Endothelial cell of umbilical vein (primary cell): ENCODE measurements around the gene HTR6. TPM values are rescaled to one million over a fixed set of nuclear protein-coding genes. Genes with fewer than 3 reads are reported as not detected.

Experiments
- BruUV-seq: library from RNA; stranded (reverse); fragments of 400-500 nt; replicated peaks from 2 replicates; lab custom pipeline; 2021; lab: Mats Ljungman, UMichigan
- CTCF ChIA-PET: fragments of 300-600, 350-600 bp; sonication (Branson Sonifier 250); formaldehyde crosslinking; loops from one replicate; lab custom pipeline; 2021; ENCODE audit warnings: antibody characterized with exemption, inconsistent platforms; lab: Charles Lee
- POLR2A ChIA-PET: fragments of 300-600, 350-600 bp; sonication (Branson Sonifier 250); formaldehyde crosslinking; loops from one replicate; lab custom pipeline; 2021; ENCODE audit warnings: antibody characterized with exemption, inconsistent platforms; lab: Charles Lee
- DNase-seq: peaks from one replicate; pipeline ENCODE4 v3.0.0-alpha.2; 2011; ENCODE audit warnings: low read depth, low spot score
- FAIRE-seq: peaks from 2 replicates; lab custom pipeline; 2011; peaks lifted over from hg19 to GRCh38; lab: Jason Lieb, UNC
- H2AFZ ChIP-seq: 2 replicates; pipeline ENCODE4 v1.6.0; 2012; ENCODE audit warnings: low read depth, low read length, control low read depth, inconsistent platforms
- H3K27ac ChIP-seq: 2 replicates; pipeline ENCODE4 v1.5.1; 2011; ENCODE audit warnings: low read depth, mild to moderate bottlenecking, control low read depth, low read length, moderate library complexity; ENCODE audit not compliant: insufficient read depth
- H3K27me3 ChIP-seq, 2 experiments: 2 replicates each; pipeline versions ENCODE4 v1.6.0 to v1.6.1; 2011; ENCODE audit warnings: low read length in 2 of 2, mixed read lengths in 1 of 2; ENCODE audit not compliant: control insufficient read depth in 2 of 2, insufficient read depth in 2 of 2
- H3K36me3 ChIP-seq, 2 experiments: 2 replicates in 1 of 2; 3 replicates in 1 of 2; pipeline ENCODE4 v1.5.1; 2011; ENCODE audit warnings: low read length in 2 of 2, mild to moderate bottlenecking in 1 of 2, moderate library complexity in 1 of 2; ENCODE audit not compliant: control insufficient read depth in 2 of 2, insufficient read depth in 2 of 2; ENCODE audit errors: extremely low read depth in 1 of 2
- H3K4me1 ChIP-seq: 3 replicates; pipeline ENCODE4 v1.5.1; 2011; ENCODE audit warnings: mild to moderate bottlenecking, low read length; ENCODE audit not compliant: control insufficient read depth, insufficient read depth; ENCODE audit errors: extremely low read depth
- H3K4me2 ChIP-seq: 2 replicates; pipeline ENCODE4 v1.6.1; 2011; ENCODE audit warnings: low read length, control low read depth, mixed read lengths; ENCODE audit not compliant: insufficient read depth
- H3K4me3 ChIP-seq, 3 experiments: fragments of 200-600 bp in 1 of 3; sonication (generic), shearing (Covaris generic) in 1 of 3; replicated peaks in 1 of 3; 2 replicates each; pipeline ENCODE4 v1.5.1; 2011 to 2016; ENCODE audit warnings: control low read depth in 3 of 3, low read length in 3 of 3, mild to moderate bottlenecking in 2 of 3, inconsistent platforms in 1 of 3, low read depth in 1 of 3, moderate library complexity in 1 of 3; ENCODE audit not compliant: insufficient read depth in 1 of 3
- H3K79me2 ChIP-seq: 2 replicates; pipeline ENCODE4 v1.6.0; 2012; ENCODE audit warnings: low read length, inconsistent platforms; ENCODE audit not compliant: control insufficient read depth, insufficient read depth
- H3K9ac ChIP-seq: replicated peaks from 2 replicates; pipeline ENCODE3; 2011; ENCODE audit warnings: low read length, control low read depth; ENCODE audit not compliant: insufficient read depth; ENCODE audit errors: extremely low read depth
- H3K9me1 ChIP-seq: replicated peaks from 3 replicates; pipeline ENCODE4 v1.6.0; 2011; ENCODE audit warnings: mild to moderate bottlenecking, low read length; ENCODE audit not compliant: control insufficient read depth, insufficient read depth; ENCODE audit errors: extremely low read depth
- H3K9me3 ChIP-seq: replicated peaks from 2 replicates; pipeline ENCODE4 v1.5.1; 2012; ENCODE audit warnings: low read length, inconsistent platforms; ENCODE audit not compliant: control insufficient read depth, insufficient read depth
- H4K20me1 ChIP-seq: replicated peaks from 2 replicates; pipeline ENCODE3; 2011; ENCODE audit warnings: mild to moderate bottlenecking, low read length; ENCODE audit not compliant: control insufficient read depth, insufficient read depth; ENCODE audit errors: extremely low read depth
- CTCF ChIP-seq, 2 donors: IDR thresholded peaks; 1 replicate in 1 of 2; 2 replicates in 1 of 2; pipeline ENCODE4 v1.5.1; 2011; ENCODE audit warnings: low read length in 2 of 2, mild to moderate bottlenecking in 2 of 2, moderate library complexity in 2 of 2, control low read depth in 1 of 2, inconsistent platforms in 1 of 2, low read depth in 1 of 2; ENCODE audit not compliant: insufficient read depth in 1 of 2; ENCODE audit errors: extremely low read depth in 1 of 2
- EZH2 ChIP-seq: IDR thresholded peaks from 2 replicates; pipeline ENCODE4 v1.6.1; 2012; ENCODE audit warnings: borderline replicate concordance, low read depth, mild to moderate bottlenecking, moderate library complexity, low read length, inconsistent platforms; ENCODE audit not compliant: severe bottlenecking
- FOS ChIP-seq: IDR thresholded peaks from 2 replicates; pipeline ENCODE4 v1.6.1; 2011; ENCODE audit warnings: mild to moderate bottlenecking, low read length, moderate library complexity, borderline replicate concordance; ENCODE audit not compliant: insufficient read depth
- GATA2 ChIP-seq: IDR thresholded peaks from 2 replicates; pipeline ENCODE4 v1.7.0; 2011; ENCODE audit warnings: low read depth, mild to moderate bottlenecking, moderate library complexity, mixed read lengths, low read length; ENCODE audit not compliant: insufficient read length, insufficient read depth
- JUN ChIP-seq: IDR thresholded peaks from 2 replicates; pipeline ENCODE4 v1.6.1; 2011; ENCODE audit warnings: borderline replicate concordance, low read depth; ENCODE audit not compliant: insufficient read length, insufficient read depth
- MAX ChIP-seq: IDR thresholded peaks from 2 replicates; pipeline ENCODE4 v1.6.1; 2011; ENCODE audit not compliant: insufficient read depth, insufficient read length
- MYC ChIP-seq: IDR thresholded peaks from one replicate; pipeline ENCODE4 v1.6.1; 2011; ENCODE audit warnings: mild to moderate bottlenecking, low read depth, low read length
- POLR2A ChIP-seq: IDR thresholded peaks from 2 replicates; pipeline ENCODE4 v1.6.1; 2012; ENCODE audit warnings: low read depth, mild to moderate bottlenecking, control low read depth, low read length
- POLR2AphosphoS5 ChIP-seq: IDR thresholded peaks from 2 replicates; pipeline ENCODE4 v1.6.1; 2012; ENCODE audit warnings: low read depth, mild to moderate bottlenecking, control low read depth, low read length, moderate library complexity; ENCODE audit not compliant: insufficient read depth
- dilution Hi-C: fragments of 300-500 bp; cut with MboI; formaldehyde crosslinking; loops from one replicate; pipeline ENCODE4 v1.15.0; 2019; ENCODE audit warnings: low sequenced_read_pairs; ENCODE audit not compliant: extremely low pct_ligation_motif_present
- intact Hi-C: fragments of 100-400 bp; cut with micrococcal nuclease; formaldehyde crosslinking; loops from one replicate; pipeline ENCODE4 v1.10.0; 2022
- polyA plus RNA-seq, 4 experiments: library from polyadenylated mRNA; depleted of rRNA in 3 of 4; stranded (reverse) in 3 of 4; unstranded in 1 of 4; fragments of >200 nt; gene quantifications; 2 replicates each; pipeline versions ENCODE4 v1.2.1 to v1.2.3, GENCODE V29; 2011 to 2012; ENCODE audit warnings: missing spikeins in 1 of 4
- total RNA-seq: library from RNA; stranded (reverse); gene quantifications from 2 replicates; pipeline ENCODE4 v1.2.3, GENCODE V29; 2021

HTR6 gene
- total and polyA plus RNA-seq, 2 donors (not counting 3 experiments of a cell fraction or from before 2014, with no cell fraction given): not detected

- no peak overlapping the region for H2AFZ ChIP-seq
- peaks cover 1 to 3% of the 10 kb centered on the region in 2 experiments for H3K36me3 ChIP-seq
- FAIRE-seq: no peak
- TF ChIP-seq POLR2A (no peak), GATA2 (no peak), MYC (no peak), POLR2AphosphoS5 (no peak), CTCF (IDR thresholded peaks at IDR 0.05; ENCODE audit: extremely low read depth in 1 of 2, insufficient read depth in 1 of 2, low read depth in 1 of 2, low read length in 2 of 2) (no peak), MAX (no peak), FOS (no peak), JUN (no peak), EZH2 (no peak)
- intact Hi-C loops: no loop called here
- H3K27ac ChIP-seq: no peak overlapping the region
- no peaks in the 10 kb centered on the region for H3K9me3 ChIP-seq
- peaks cover 27% of the 10 kb centered on the region for H3K79me2 ChIP-seq
- H3K4me2 ChIP-seq: no peak overlapping the region
- no peaks in the 10 kb centered on the region for H4K20me1 ChIP-seq
- H3K4me1 ChIP-seq: no peaks in the 10 kb centered on the region
- dilution Hi-C loops: no loop called here
- DNase-seq: no peak
- H3K9ac ChIP-seq: no peak overlapping the region
- no TSS peak for BruUV-seq
- ChIA-PET CTCF (interaction anchor here (0.7 kb wide), 1 partner anchor 132 kb away, joined by 3 read pairs; no protein-coding TSS in a partner anchor), POLR2A (no interaction called here)
- H3K4me3 ChIP-seq: no peak overlapping the region
- no peaks in the 10 kb centered on the region for H3K9me1 ChIP-seq
- H3K27me3 ChIP-seq: no peaks in the 10 kb centered on the region
Measured at GRCh38 chr1:19619697-19620384, 44.8 kb upstream of the HTR6 start.
